K562 (cell line): ENCODE data around the gene CPLX4. TPM values are rescaled to one million over a fixed set of nuclear protein-coding genes. Genes with fewer than 3 reads are reported as not detected.

ENCODE experiments used
- ATAC-seq: fragments of 200-7000 bp; cut with Tn5 transposase; 3 replicates; pipeline ENCODE4 v1.9.1; 2020; ENCODE audit warnings: moderate library complexity
- BruUV-seq: library from RNA; stranded (reverse); fragments of 400-500 nt; replicated peaks from 2 replicates; lab custom pipeline; 2021; lab: Mats Ljungman, UMichigan
- CTCF ChIA-PET: fragments of 300-600 bp; formaldehyde crosslinking; extraction: SDS; loops from one replicate; lab custom pipeline; 2021; ENCODE audit warnings: low intra/inter-chr PET ratio; lab: Yijun Ruan, JAX
- POLR2A ChIA-PET: fragments of 300-600, 350-650 bp; sonication (Branson Sonifier 250); formaldehyde crosslinking; extraction: SDS; loops from one replicate; lab custom pipeline; 2021; ENCODE audit warnings: antibody characterized with exemption, inconsistent platforms; lab: Yijun Ruan, JAX
- DNase-seq, 4 experiments: peaks; one replicate each; pipeline versions ENCODE4 v3.0.0 to v3.0.0-alpha.2; 2011 to 2018; ENCODE audit warnings: low spot score in 3 of 4, mixed read lengths in 3 of 4; ENCODE audit errors: extremely low read depth in 1 of 4
- FAIRE-seq: peaks from 2 replicates; lab custom pipeline; 2011; peaks lifted over from hg19 to GRCh38; lab: Jason Lieb, UNC
- H2AFZ ChIP-seq: 2 replicates; pipeline ENCODE4 v1.6.0; 2011; ENCODE audit warnings: low read depth, low read length, control low read depth, inconsistent platforms
- H3K27ac ChIP-seq: fragments of 200-600 bp; 3 replicates; pipeline ENCODE4 v1.8.0; 2011; ENCODE audit warnings: low read depth, mild to moderate bottlenecking, control low read depth, inconsistent platforms, low read length, moderate library complexity, mixed read lengths; ENCODE audit errors: extremely low read depth
- H3K27me3 ChIP-seq, 2 experiments: fragments of 300-600 bp in 1 of 2; 2 replicates in 1 of 2; 3 replicates in 1 of 2; pipeline versions ENCODE4 v1.6.0 to v1.8.0; 2011; ENCODE audit warnings: inconsistent platforms in 2 of 2, low read length in 2 of 2, mild to moderate bottlenecking in 1 of 2, mixed read lengths in 1 of 2, moderate library complexity in 1 of 2; ENCODE audit not compliant: control insufficient read depth in 2 of 2, insufficient read depth in 2 of 2
- H3K36me3 ChIP-seq: fragments of 300-600 bp; 3 replicates; pipeline ENCODE4 v1.8.0; 2011; ENCODE audit warnings: mild to moderate bottlenecking, low read length, inconsistent platforms; ENCODE audit not compliant: control insufficient read depth, insufficient read depth
- H3K4me1 ChIP-seq, 2 experiments: fragments of 200-600 bp in 1 of 2; replicated peaks in 1 of 2; 2 replicates in 1 of 2; 3 replicates in 1 of 2; pipeline versions ENCODE4 v1.5.1 to v1.8.0; 2011; ENCODE audit warnings: inconsistent platforms in 2 of 2, low read length in 2 of 2, mild to moderate bottlenecking in 1 of 2, mixed read lengths in 1 of 2, moderate library complexity in 1 of 2; ENCODE audit not compliant: control insufficient read depth in 2 of 2, insufficient read depth in 2 of 2
- H3K4me2 ChIP-seq: 2 replicates; pipeline ENCODE4 v1.6.1; 2011; ENCODE audit warnings: low read length, control low read depth, inconsistent platforms, mixed read lengths; ENCODE audit not compliant: insufficient read depth
- H3K4me3 ChIP-seq: fragments of 200-600 bp; sonication (generic), shearing (Covaris generic); 2 replicates; pipeline ENCODE4 v1.5.1; 2016; ENCODE audit warnings: control low read depth, inconsistent platforms
- H3K79me2 ChIP-seq: fragments of 200-600 bp; 3 replicates; pipeline ENCODE4 v1.8.0; 2011; ENCODE audit warnings: low read length, inconsistent platforms; ENCODE audit not compliant: control insufficient read depth, insufficient read depth
- H3K9ac ChIP-seq, 2 experiments: 2 replicates each; pipeline versions ENCODE4 v1.6.0 to v1.6.1; 2011; ENCODE audit warnings: low read depth in 2 of 2, low read length in 2 of 2, control low read depth in 1 of 2, inconsistent platforms in 1 of 2, mild to moderate bottlenecking in 1 of 2, mixed read lengths in 1 of 2; ENCODE audit not compliant: insufficient read depth in 1 of 2
- H3K9me1 ChIP-seq: one replicate; pipeline ENCODE4 v1.6.0; 2011; ENCODE audit warnings: inconsistent platforms, mild to moderate bottlenecking, low read length, moderate library complexity; ENCODE audit not compliant: control insufficient read depth, insufficient read depth
- H3K9me3 ChIP-seq: replicated peaks from 2 replicates; pipeline ENCODE4 v1.5.1; 2011; ENCODE audit warnings: low read depth, low read length, inconsistent platforms; ENCODE audit not compliant: control insufficient read depth, insufficient read depth
- H4K20me1 ChIP-seq: replicated peaks from 2 replicates; pipeline ENCODE4 v1.6.1; 2011; ENCODE audit warnings: low read length, inconsistent platforms, mixed read lengths; ENCODE audit not compliant: control insufficient read depth, insufficient read depth
- CREM ChIP-seq: IDR thresholded peaks from 2 replicates; pipeline ENCODE4 v1.6.1; 2014; ENCODE audit warnings: antibody characterized with exemption, low read depth
- EWSR1 ChIP-seq: fragments of 450-650 bp; IDR thresholded peaks from 2 replicates; pipeline ENCODE4 v1.6.1; 2018; ENCODE audit warnings: borderline replicate concordance, mild to moderate bottlenecking, low read depth, moderate library complexity; ENCODE audit not compliant: partially characterized antibody
- EZH2 ChIP-seq: IDR thresholded peaks from 2 replicates; pipeline ENCODE4 v1.6.1; 2012; ENCODE audit warnings: low read depth, mild to moderate bottlenecking, inconsistent platforms, low read length, borderline replicate concordance
- HCFC1 ChIP-seq: IDR thresholded peaks from 2 replicates; pipeline ENCODE4 v1.6.1; 2012; ENCODE audit warnings: low read depth, low read length, improper control_type of control experiment
- HDAC6 ChIP-seq: IDR thresholded peaks from 2 replicates; pipeline ENCODE4 v1.6.1; 2012; ENCODE audit warnings: low read depth, mild to moderate bottlenecking, control low read depth, inconsistent platforms, low read length, moderate library complexity
- HDGF ChIP-seq: fragments of 450-650 bp; IDR thresholded peaks from 2 replicates; pipeline ENCODE4 v1.6.1; 2016
- KLF10 ChIP-seq: fragments of 250-450 bp; sonication (Bioruptor Pico); IDR thresholded peaks from 2 replicates; pipeline ENCODE4 v1.6.1; 2021; ENCODE audit warnings: matching md5 sums
- MCM5 ChIP-seq: fragments of 450-650 bp; IDR thresholded peaks from 2 replicates; pipeline ENCODE4 v1.6.1; 2016; ENCODE audit warnings: low read depth
- NFIC ChIP-seq: fragments of 450-650 bp; IDR thresholded peaks from 2 replicates; pipeline ENCODE4 v1.6.1; 2017; ENCODE audit warnings: mild to moderate bottlenecking, inconsistent platforms
- POLR2AphosphoS5 ChIP-seq: IDR thresholded peaks from 2 replicates; pipeline ENCODE4 v1.6.1; 2011; ENCODE audit warnings: mild to moderate bottlenecking, low read depth, low read length, moderate library complexity; ENCODE audit not compliant: control insufficient read depth, insufficient read depth
- ZNF24 ChIP-seq: fragments of 450-650 bp; IDR thresholded peaks from 2 replicates; pipeline ENCODE4 v1.6.1; 2016
- ZNF280B ChIP-seq: fragments of 250-450 bp; sonication (Bioruptor Pico); IDR thresholded peaks from 2 replicates; pipeline ENCODE4 v1.5.1; 2021; ENCODE audit warnings: mild to moderate bottlenecking
- WGBS: fragments of 100-300 bp; shearing (Covaris generic); methylation state at CpG from one replicate; pipeline ENCODE4 v1.1.6; 2016; ENCODE audit warnings: low coverage, mixed read lengths; ENCODE audit not compliant: insufficient coverage; ENCODE audit errors: missing lambda C conversion rate; 5-methylcytosine and 5-hydroxymethylcytosine counted together
- in situ Hi-C: fragments of 300-500 bp; cut with MboI; formaldehyde crosslinking; loops from 4 replicates; pipeline ENCODE4 v1.15.0; 2018; ENCODE audit warnings: inconsistent platforms, mixed read lengths
- intact Hi-C: fragments of 100-400 bp; cut with micrococcal nuclease; formaldehyde crosslinking; loops from 2 replicates; pipeline ENCODE4 v1.14.2; 2022
- polyA plus RNA-seq, 8 experiments: library from polyadenylated mRNA; depleted of rRNA in 4 of 8; stranded (reverse) in 5 of 8; unstranded in 3 of 8; fragments of >200 nt; fragmentation: Nextera tagmentation in 2 of 8; fragmentation: Illumina TruSeq in 1 of 8; extraction: Ambion mirVana in 2 of 8; extraction: Trizol in 1 of 8; gene quantifications; 2 replicates each; pipeline versions ENCODE4 v1.2.1 to v1.2.3, GENCODE V29; 2011 to 2014; ENCODE audit warnings: inconsistent platforms in 1 of 8, missing spikeins in 1 of 8
- total RNA-seq, 7 experiments: library from RNA; depleted of rRNA in 6 of 7; stranded (reverse); fragments of >200 nt in 6 of 7; fragmentation: Illumina TruSeq in 2 of 7; extraction: Trizol in 2 of 7; gene quantifications; 2 replicates each; pipeline versions ENCODE4 v1.2.1 to v1.2.3, GENCODE V29; 2011 to 2021; ENCODE audit warnings: low replicate concordance in 1 of 7
- TF ChIP-seq, protein P1 (sequence below): fragments of 250-450 bp; sonication (Bioruptor Pico); IDR thresholded peaks from 2 replicates; pipeline ENCODE4 v1.8.0; 2021; ENCODE audit warnings: moderate library complexity, mild to moderate bottlenecking, inconsistent platforms

Gene CPLX4
- total and polyA plus RNA-seq, 9 of the 15 experiments (the other 6 are each of a cell fraction or from before 2014, with no cell fraction given) = not detected

DNA sequence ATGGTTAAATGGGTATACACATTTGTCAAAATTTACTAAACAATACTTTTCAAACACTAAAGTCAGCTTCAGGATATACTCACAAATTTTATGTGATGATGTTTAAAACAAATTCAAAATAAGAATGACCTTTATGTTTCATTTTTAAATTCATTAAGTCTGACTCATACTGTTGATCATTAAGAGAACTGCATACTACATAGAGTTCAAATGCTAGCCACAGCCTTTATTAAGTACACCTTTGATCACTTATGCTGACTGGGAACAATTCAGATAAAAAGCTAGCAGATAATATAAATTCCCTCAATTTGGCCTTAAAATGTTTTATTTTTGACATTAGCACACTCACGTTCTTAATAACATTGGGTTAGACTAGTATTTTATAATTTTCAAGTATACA is 26.5 kb upstream of the CPLX4 start:
- H3K27ac ChIP-seq = no peak overlapping the region
- BruUV-seq = no TSS peak
- no peaks in the 10 kb centered on the region for H3K4me1 ChIP-seq
- H2AFZ ChIP-seq = no peak overlapping the region
- no peak overlapping the region for H3K9ac ChIP-seq
- H3K9me1 ChIP-seq = no peaks in the 10 kb centered on the region
- no CpG with 5 or more reads among the region's 1 CpG for WGBS
- H3K27me3 ChIP-seq = no peaks in the 10 kb centered on the region
- no peaks in the 10 kb centered on the region for H3K9me3 ChIP-seq
- TF ChIP-seq POLR2AphosphoS5 = no peak
- no peak for TF ChIP-seq NFIC
- TF ChIP-seq HDAC6 = no peak
- TF ChIP-seq HDGF = no peak
- TF ChIP-seq EWSR1 = no peak
- TF ChIP-seq ZNF24 = no peak
- TF ChIP-seq CREM = no peak
- no peak for TF ChIP-seq HCFC1
- no peak for TF ChIP-seq EZH2
- no peak for TF ChIP-seq ZNF280B
- TF ChIP-seq, protein P1, sequence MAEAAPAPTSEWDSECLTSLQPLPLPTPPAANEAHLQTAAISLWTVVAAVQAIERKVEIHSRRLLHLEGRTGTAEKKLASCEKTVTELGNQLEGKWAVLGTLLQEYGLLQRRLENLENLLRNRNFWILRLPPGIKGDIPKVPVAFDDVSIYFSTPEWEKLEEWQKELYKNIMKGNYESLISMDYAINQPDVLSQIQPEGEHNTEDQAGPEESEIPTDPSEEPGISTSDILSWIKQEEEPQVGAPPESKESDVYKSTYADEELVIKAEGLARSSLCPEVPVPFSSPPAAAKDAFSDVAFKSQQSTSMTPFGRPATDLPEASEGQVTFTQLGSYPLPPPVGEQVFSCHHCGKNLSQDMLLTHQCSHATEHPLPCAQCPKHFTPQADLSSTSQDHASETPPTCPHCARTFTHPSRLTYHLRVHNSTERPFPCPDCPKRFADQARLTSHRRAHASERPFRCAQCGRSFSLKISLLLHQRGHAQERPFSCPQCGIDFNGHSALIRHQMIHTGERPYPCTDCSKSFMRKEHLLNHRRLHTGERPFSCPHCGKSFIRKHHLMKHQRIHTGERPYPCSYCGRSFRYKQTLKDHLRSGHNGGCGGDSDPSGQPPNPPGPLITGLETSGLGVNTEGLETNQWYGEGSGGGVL (CRISPR knock-in tag) = no peak
- TF ChIP-seq KLF10 = no peak
- TF ChIP-seq MCM5 = no peak
- in situ Hi-C loops = no loop called here
- no peak for ATAC-seq
- ChIA-PET CTCF (no interaction called here), POLR2A (interaction anchor here (1.2 kb wide), 1 partner anchor 10 kb away, joined by 4 read pairs; no protein-coding TSS in a partner anchor)
- H3K79me2 ChIP-seq = peaks cover 62% of the 10 kb centered on the region
- FAIRE-seq = no peak
- peaks cover 98% of the 10 kb centered on the region for H3K36me3 ChIP-seq
- intact Hi-C loops = no loop called here
- H3K4me3 ChIP-seq = no peak overlapping the region
- no peaks in the 10 kb centered on the region for H4K20me1 ChIP-seq
- no peak overlapping the region for H3K4me2 ChIP-seq
- no peak for DNase-seq
